ENCODE results near the gene ARSB. TPM values are rescaled to one million over a fixed set of nuclear protein-coding genes. Genes with fewer than 3 reads are reported as not detected.

The ARSB gene
- total and polyA plus RNA-seq, 7 experiments from 2014 or later = 3.3 to 10.8 (median 4.8) TPM

DNA sequence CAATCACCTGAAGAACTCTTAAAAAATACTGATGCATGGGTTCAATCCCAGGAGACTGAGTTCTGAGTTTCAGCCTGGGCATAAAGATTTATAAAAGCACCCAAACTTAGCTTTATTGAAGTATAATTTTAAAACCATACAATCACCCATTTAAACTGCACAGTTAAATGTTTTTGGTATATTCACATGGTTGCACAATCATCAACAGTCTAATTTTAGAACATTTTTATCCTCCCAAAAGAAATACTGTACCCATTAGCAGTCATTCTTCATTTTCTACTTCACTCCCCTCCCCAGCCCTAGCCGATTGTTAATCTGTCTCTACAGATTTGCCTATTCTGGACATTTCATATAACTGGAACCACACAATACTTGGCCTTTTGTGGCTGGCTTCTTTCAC lies 141.7 kb downstream of the ARSB start:
- H3K4me3 ChIP-seq (ENCODE audit: low read length) = no peak overlapping the region
- no peak overlapping the region for H3K27ac ChIP-seq (ENCODE audit: low read depth, low read length)
- intact Hi-C loops (cut with micrococcal nuclease) = no loop called here
- CTCF ChIA-PET = no interaction called here
- Mint-ChIP-seq H3K27me3 (no peaks in the 10 kb centered on the region), H3K4me1 (no peaks in the 10 kb centered on the region), H3K36me3 (peaks cover 0 to 20% (median 0%) of the 10 kb centered on the region in 5 donors), H3K9me3 (peaks cover under 1 to 15% (median 8%) of the 10 kb centered on the region in 11 donors), H3K4me3 (no peak overlapping the region), H3K27ac (no peak overlapping the region)
- H3K27me3 ChIP-seq (ENCODE audit: control insufficient read depth in 2 of 2, insufficient read depth in 2 of 2, low read length in 2 of 2) = no peaks in the 10 kb centered on the region
- H3K4me1 ChIP-seq (ENCODE audit: control insufficient read depth in 2 of 2, insufficient read depth in 2 of 2, low read length in 2 of 2) = no peaks in the 10 kb centered on the region
- POLR2A ChIA-PET = no interaction called here
- ATAC-seq = no peak
- DNase-seq = no peak
- H3K36me3 ChIP-seq (ENCODE audit: control insufficient read depth in 2 of 3, insufficient read depth in 3 of 3, low read length in 3 of 3) = no peaks in the 10 kb centered on the region
- H3K9me3 ChIP-seq (ENCODE audit: control insufficient read depth in 2 of 3, low read length in 3 of 3) = no peaks in the 10 kb centered on the region

DNA sequence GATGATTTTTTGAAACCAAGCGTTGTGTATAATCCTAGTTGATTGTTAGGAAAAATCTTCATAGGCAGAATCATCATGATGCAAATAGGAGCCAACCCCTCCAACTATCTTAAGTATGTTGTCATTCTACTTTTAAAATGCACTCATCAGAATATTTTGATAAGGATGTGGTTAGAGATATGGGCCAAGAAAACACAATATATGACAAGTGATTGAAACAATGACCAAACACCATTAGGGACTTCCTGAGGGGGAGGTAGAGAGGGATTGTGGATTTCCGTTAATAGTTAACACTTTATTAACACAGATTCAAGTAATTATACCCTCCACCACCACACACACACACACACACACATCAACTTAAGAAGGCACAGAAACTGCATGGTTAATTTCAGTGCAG lies 143.3 kb downstream of the ARSB start:
- Mint-ChIP-seq H3K36me3 (peaks cover 0 to 29% (median 7%) of the 10 kb centered on the region in 5 donors), H3K4me1 (no peaks in the 10 kb centered on the region), H3K27ac (no peak overlapping the region), H3K9me3 (peaks cover 0 to 15% (median 3%) of the 10 kb centered on the region in 11 donors), H3K27me3 (no peaks in the 10 kb centered on the region), H3K4me3 (no peak overlapping the region)
- Histone ChIP-seq H3K36me3 (ENCODE audit: control insufficient read depth in 2 of 3, insufficient read depth in 3 of 3, low read length in 3 of 3) (peaks cover 0 to 5% (median 0%) of the 10 kb centered on the region in 3 experiments), H3K27ac (ENCODE audit: low read depth, low read length) (no peak overlapping the region), H3K9me3 (ENCODE audit: control insufficient read depth in 2 of 3, low read length in 3 of 3) (no peaks in the 10 kb centered on the region), H3K27me3 (ENCODE audit: control insufficient read depth in 2 of 2, insufficient read depth in 2 of 2, low read length in 2 of 2) (no peaks in the 10 kb centered on the region), H3K4me1 (ENCODE audit: control insufficient read depth in 2 of 2, insufficient read depth in 2 of 2, low read length in 2 of 2) (no peaks in the 10 kb centered on the region), H3K4me3 (ENCODE audit: low read length) (no peak overlapping the region)
- intact Hi-C loops (cut with micrococcal nuclease) = no loop called here
- POLR2A ChIA-PET = no interaction called here
- DNase-seq (no peak), ATAC-seq (no peak)
- CTCF ChIA-PET = no interaction called here

DNA sequence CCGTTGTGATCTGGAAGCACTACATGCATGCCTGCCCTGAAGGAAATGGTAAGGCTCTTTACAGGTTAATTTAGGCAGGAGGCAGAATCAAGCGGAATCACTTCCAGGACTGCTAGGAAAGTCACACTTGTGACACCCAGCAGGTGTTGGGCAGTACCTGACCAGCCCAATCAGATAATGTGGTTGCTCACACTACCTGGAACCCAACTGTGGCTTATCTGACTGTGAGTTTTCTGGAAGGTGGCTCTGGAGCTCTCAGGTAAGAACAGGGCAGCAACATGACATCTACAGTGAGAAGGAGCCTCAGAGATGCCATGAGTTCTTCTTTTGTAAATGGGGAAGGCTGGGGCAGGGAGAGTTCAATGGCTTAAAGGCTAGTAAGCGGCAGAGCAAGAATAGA lies 146.4 kb downstream of the ARSB start:
- no peak overlapping the region for H3K4me3 Mint-ChIP-seq
- DNase-seq = no peak
- no peaks in the 10 kb centered on the region for H3K27me3 ChIP-seq (ENCODE audit: control insufficient read depth in 2 of 2, insufficient read depth in 2 of 2, low read length in 2 of 2)
- peaks cover 0 to 5% (median 0%) of the 10 kb centered on the region in 3 experiments for H3K36me3 ChIP-seq (ENCODE audit: control insufficient read depth in 2 of 3, insufficient read depth in 3 of 3, low read length in 3 of 3)
- no peak overlapping the region for H3K27ac Mint-ChIP-seq
- intact Hi-C loops (cut with micrococcal nuclease) = no loop called here
- no peaks in the 10 kb centered on the region for H3K9me3 ChIP-seq (ENCODE audit: control insufficient read depth in 2 of 3, low read length in 3 of 3)
- no peaks in the 10 kb centered on the region for H3K9me3 Mint-ChIP-seq
- H3K4me3 ChIP-seq (ENCODE audit: low read length) = no peak overlapping the region
- H3K4me1 Mint-ChIP-seq = no peaks in the 10 kb centered on the region
- peaks cover 0 to 38% (median 26%) of the 10 kb centered on the region in 5 donors for H3K36me3 Mint-ChIP-seq
- H3K27ac ChIP-seq (ENCODE audit: low read depth, low read length) = no peak overlapping the region
- no peak for ATAC-seq
- H3K27me3 Mint-ChIP-seq = no peaks in the 10 kb centered on the region
- no peaks in the 10 kb centered on the region for H3K4me1 ChIP-seq (ENCODE audit: control insufficient read depth in 2 of 2, insufficient read depth in 2 of 2, low read length in 2 of 2)
- ChIA-PET CTCF (no interaction called here), POLR2A (no interaction called here)

DNA sequence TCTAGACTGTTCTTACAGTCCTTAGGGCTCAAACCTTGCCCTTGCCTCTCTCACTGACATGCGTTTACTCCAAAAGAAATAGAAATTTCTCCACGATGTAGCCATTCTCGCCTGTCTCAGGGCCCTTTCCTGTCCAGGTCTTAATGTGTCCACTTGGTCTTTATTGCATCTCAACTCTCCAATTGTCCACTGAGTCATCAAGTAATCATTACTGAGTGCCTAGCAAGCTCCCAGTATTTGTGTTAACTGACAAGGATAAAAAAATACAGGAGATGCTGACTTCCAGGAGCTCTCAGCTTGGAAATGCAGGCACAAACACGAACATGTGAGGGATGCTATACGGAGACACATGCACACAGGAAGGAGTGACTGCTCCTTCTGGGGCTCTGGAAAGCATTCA lies 147.3 kb downstream of the ARSB start:
- Mint-ChIP-seq H3K27me3 (no peaks in the 10 kb centered on the region), H3K4me3 (no peak overlapping the region), H3K36me3 (peaks cover 0 to 43% (median 26%) of the 10 kb centered on the region in 5 donors), H3K4me1 (no peaks in the 10 kb centered on the region), H3K27ac (no peak overlapping the region), H3K9me3 (no peaks in the 10 kb centered on the region)
- no peaks in the 10 kb centered on the region for H3K27me3 ChIP-seq (ENCODE audit: control insufficient read depth in 2 of 2, insufficient read depth in 2 of 2, low read length in 2 of 2)
- peaks cover 0 to 5% (median 0%) of the 10 kb centered on the region in 3 experiments for H3K36me3 ChIP-seq (ENCODE audit: control insufficient read depth in 2 of 3, insufficient read depth in 3 of 3, low read length in 3 of 3)
- DNase-seq = no peak
- no peak overlapping the region for H3K27ac ChIP-seq (ENCODE audit: low read depth, low read length)
- CTCF ChIA-PET = no interaction called here
- H3K4me1 ChIP-seq (ENCODE audit: control insufficient read depth in 2 of 2, insufficient read depth in 2 of 2, low read length in 2 of 2) = no peaks in the 10 kb centered on the region
- no peaks in the 10 kb centered on the region for H3K9me3 ChIP-seq (ENCODE audit: control insufficient read depth in 2 of 3, low read length in 3 of 3)
- ATAC-seq = no peak
- H3K4me3 ChIP-seq (ENCODE audit: low read length) = no peak overlapping the region
- intact Hi-C loops (cut with micrococcal nuclease) = no loop called here
- POLR2A ChIA-PET = no interaction called here

DNA sequence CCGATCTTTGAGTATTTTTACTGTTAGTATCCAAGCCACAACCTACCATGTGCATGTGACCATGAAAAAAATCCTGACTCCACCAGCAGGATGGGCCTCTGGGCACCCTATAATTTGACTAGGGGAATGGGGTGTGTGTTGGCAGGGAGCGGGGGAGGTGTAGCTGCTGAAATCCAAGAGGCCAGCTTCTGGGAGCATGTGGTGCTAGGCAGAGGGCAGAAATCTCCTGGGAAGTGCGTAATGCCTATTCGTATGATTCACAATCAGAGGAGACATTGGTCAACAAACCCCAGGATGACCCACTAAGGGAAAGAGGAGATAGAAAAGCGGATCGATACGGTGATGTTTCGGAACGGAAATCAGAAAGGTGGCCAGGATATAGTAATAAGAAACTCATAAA lies 149.9 kb downstream of the ARSB start:
- DNase-seq (no peak), ATAC-seq (no peak)
- no peak overlapping the region for H3K4me3 ChIP-seq (ENCODE audit: low read length)
- no peaks in the 10 kb centered on the region for H3K27me3 Mint-ChIP-seq
- H3K27ac Mint-ChIP-seq = no peak overlapping the region
- intact Hi-C loops (cut with micrococcal nuclease) = no loop called here
- H3K4me1 ChIP-seq (ENCODE audit: control insufficient read depth in 2 of 2, insufficient read depth in 2 of 2, low read length in 2 of 2) = no peaks in the 10 kb centered on the region
- H3K27ac ChIP-seq (ENCODE audit: low read depth, low read length) = no peak overlapping the region
- H3K4me3 Mint-ChIP-seq = no peak overlapping the region
- peaks cover 0 to 2% (median 0%) of the 10 kb centered on the region in 7 donors for H3K4me1 Mint-ChIP-seq
- H3K9me3 Mint-ChIP-seq = no peaks in the 10 kb centered on the region
- H3K36me3 Mint-ChIP-seq = peaks cover 0 to 60% (median 31%) of the 10 kb centered on the region in 5 donors
- no peaks in the 10 kb centered on the region for H3K27me3 ChIP-seq (ENCODE audit: control insufficient read depth in 2 of 2, insufficient read depth in 2 of 2, low read length in 2 of 2)
- ChIA-PET CTCF (no interaction called here), POLR2A (no interaction called here)
- no peaks in the 10 kb centered on the region for H3K9me3 ChIP-seq (ENCODE audit: control insufficient read depth in 2 of 3, low read length in 3 of 3)
- peaks cover 0 to 5% (median 0%) of the 10 kb centered on the region in 3 experiments for H3K36me3 ChIP-seq (ENCODE audit: control insufficient read depth in 2 of 3, insufficient read depth in 3 of 3, low read length in 3 of 3)

DNA sequence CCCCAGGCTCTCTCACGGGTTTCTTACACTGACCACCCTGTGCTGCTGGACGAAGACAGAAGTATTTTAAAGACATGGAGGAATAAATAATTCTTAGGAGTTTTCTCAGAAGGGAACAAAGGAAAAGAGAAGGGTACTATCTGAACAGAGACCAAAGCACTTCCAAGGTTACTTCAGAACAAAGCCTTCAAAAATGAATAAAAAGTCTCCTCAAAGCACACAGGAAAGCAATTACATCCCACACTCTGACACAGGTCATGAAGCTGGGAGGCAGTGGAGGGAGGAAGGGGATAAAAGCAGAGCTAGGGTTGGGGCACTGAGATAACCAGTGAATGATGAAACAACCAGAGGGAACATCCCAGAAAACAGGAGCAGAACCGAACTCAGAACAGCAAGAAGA lies 151.8 kb downstream of the ARSB start:
- H3K36me3 ChIP-seq (ENCODE audit: control insufficient read depth in 2 of 3, insufficient read depth in 3 of 3, low read length in 3 of 3) = peaks cover 0 to 5% (median 0%) of the 10 kb centered on the region in 3 experiments
- ATAC-seq (no peak), DNase-seq (no peak)
- POLR2A ChIA-PET = no interaction called here
- CTCF ChIA-PET = no interaction called here
- H3K27ac Mint-ChIP-seq = no peak overlapping the region
- H3K9me3 ChIP-seq (ENCODE audit: control insufficient read depth in 2 of 3, low read length in 3 of 3) = no peaks in the 10 kb centered on the region
- intact Hi-C loops (cut with micrococcal nuclease) = no loop called here
- no peaks in the 10 kb centered on the region for H3K4me1 ChIP-seq (ENCODE audit: control insufficient read depth in 2 of 2, insufficient read depth in 2 of 2, low read length in 2 of 2)
- H3K36me3 Mint-ChIP-seq = peaks cover 0 to 62% (median 37%) of the 10 kb centered on the region in 5 donors
- H3K4me3 ChIP-seq (ENCODE audit: low read length) = no peak overlapping the region
- H3K4me3 Mint-ChIP-seq = no peak overlapping the region
- no peaks in the 10 kb centered on the region for H3K27me3 Mint-ChIP-seq
- peaks cover 0 to under 1% (median 0%) of the 10 kb centered on the region in 11 donors for H3K9me3 Mint-ChIP-seq
- peaks cover 0 to 3% (median 0%) of the 10 kb centered on the region in 7 donors for H3K4me1 Mint-ChIP-seq
- H3K27me3 ChIP-seq (ENCODE audit: control insufficient read depth in 2 of 2, insufficient read depth in 2 of 2, low read length in 2 of 2) = no peaks in the 10 kb centered on the region
- no peak overlapping the region for H3K27ac ChIP-seq (ENCODE audit: low read depth, low read length)

DNA sequence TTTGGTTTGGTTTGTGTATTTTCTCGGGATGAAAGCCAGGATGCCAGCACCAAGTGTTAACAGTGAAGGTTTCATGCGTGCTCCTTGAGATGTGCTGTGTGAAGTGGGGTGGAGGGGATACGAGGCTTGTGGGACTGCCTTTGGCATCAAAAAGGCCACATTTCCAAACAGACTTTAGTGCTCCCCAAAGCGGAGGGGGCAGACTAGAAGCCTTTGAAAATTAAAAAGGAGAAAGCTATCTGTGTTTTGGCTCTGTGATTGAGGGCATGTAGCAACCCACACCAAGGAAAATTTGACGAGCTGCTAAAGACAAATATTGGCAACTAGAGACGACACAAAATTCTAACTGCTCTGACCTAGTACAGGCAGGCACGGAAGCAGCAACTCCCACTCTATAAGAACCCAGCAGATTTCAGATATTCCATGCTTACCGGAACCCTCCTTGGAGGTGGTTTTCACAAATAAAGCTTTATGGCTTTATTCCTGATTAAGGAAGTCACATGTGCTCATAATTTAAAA lies 154.5 kb downstream of the ARSB start:
- Histone ChIP-seq H3K4me3 (ENCODE audit: low read length) (no peak overlapping the region), H3K4me1 (ENCODE audit: control insufficient read depth in 2 of 2, insufficient read depth in 2 of 2, low read length in 2 of 2) (no peaks in the 10 kb centered on the region), H3K36me3 (ENCODE audit: control insufficient read depth in 2 of 3, insufficient read depth in 3 of 3, low read length in 3 of 3) (no peaks in the 10 kb centered on the region), H3K27me3 (ENCODE audit: control insufficient read depth in 2 of 2, insufficient read depth in 2 of 2, low read length in 2 of 2) (no peaks in the 10 kb centered on the region), H3K27ac (ENCODE audit: low read depth, low read length) (no peak overlapping the region), H3K9me3 (ENCODE audit: control insufficient read depth in 2 of 3, low read length in 3 of 3) (no peaks in the 10 kb centered on the region)
- no peaks in the 10 kb centered on the region for H3K27me3 Mint-ChIP-seq
- peaks cover 0 to 1% (median 0%) of the 10 kb centered on the region in 11 donors for H3K9me3 Mint-ChIP-seq
- ChIA-PET POLR2A (no interaction called here), CTCF (no interaction called here)
- peaks cover 0 to 7% (median 0%) of the 10 kb centered on the region in 7 donors for H3K4me1 Mint-ChIP-seq
- no peak overlapping the region for H3K4me3 Mint-ChIP-seq
- H3K27ac Mint-ChIP-seq = no peak overlapping the region
- DNase-seq = no peak
- H3K36me3 Mint-ChIP-seq = peaks cover 0 to 48% (median 23%) of the 10 kb centered on the region in 5 donors
- no peak for ATAC-seq
- intact Hi-C loops (cut with micrococcal nuclease) = no loop called here

All from naive thymus-derived CD4-positive, alpha-beta T cell (primary cell).